Coronary artery (tissue), 2 donors: ENCODE measurements around the gene THBS1.

Source experiments
- DNase-seq: peaks from one replicate; pipeline ENCODE4 v3.0.0-alpha.2; 2017; ENCODE audit warnings: low spot score
- H3K27ac ChIP-seq, 2 donors: fragments of 200-600 bp; sonication (generic); one replicate each; pipeline ENCODE4 v1.5.1; 2016 to 2019
- H3K4me3 ChIP-seq: fragments of 200-600 bp; sonication (generic); 2 replicates; pipeline ENCODE4 v1.5.1; 2016; ENCODE audit warnings: mild to moderate bottlenecking, moderate library complexity
- TF ChIP-seq, protein P1 (sequence below): fragments of 200-600 bp; sonication (generic); IDR thresholded peaks from one replicate; pipeline ENCODE4 v1.5.1; 2019; ENCODE audit warnings: antibody characterized with exemption

THBS1 gene

DNA sequence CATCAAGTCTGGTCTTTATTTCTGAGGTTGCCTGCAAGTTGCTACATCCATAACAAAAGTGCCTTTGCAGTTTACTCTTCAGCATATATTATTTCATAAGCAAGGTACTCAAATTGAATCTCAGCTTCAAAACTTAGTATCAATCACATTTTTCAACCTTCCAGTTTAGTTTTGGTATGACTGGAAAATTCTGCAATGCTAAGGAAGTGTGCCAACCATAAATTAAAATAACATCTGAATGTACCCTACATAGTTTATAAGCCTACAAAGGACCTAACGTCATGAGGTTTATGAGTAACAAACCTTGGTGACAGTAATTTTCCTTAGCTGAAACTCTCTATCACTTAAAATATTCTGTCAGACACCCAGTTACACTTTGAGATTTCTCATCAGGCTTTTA lies 62.8 kb downstream of the THBS1 start:
- no peak for DNase-seq
- Histone ChIP-seq H3K27ac (no peak overlapping the region), H3K4me3 (no peak overlapping the region)
- TF ChIP-seq, protein P1, sequence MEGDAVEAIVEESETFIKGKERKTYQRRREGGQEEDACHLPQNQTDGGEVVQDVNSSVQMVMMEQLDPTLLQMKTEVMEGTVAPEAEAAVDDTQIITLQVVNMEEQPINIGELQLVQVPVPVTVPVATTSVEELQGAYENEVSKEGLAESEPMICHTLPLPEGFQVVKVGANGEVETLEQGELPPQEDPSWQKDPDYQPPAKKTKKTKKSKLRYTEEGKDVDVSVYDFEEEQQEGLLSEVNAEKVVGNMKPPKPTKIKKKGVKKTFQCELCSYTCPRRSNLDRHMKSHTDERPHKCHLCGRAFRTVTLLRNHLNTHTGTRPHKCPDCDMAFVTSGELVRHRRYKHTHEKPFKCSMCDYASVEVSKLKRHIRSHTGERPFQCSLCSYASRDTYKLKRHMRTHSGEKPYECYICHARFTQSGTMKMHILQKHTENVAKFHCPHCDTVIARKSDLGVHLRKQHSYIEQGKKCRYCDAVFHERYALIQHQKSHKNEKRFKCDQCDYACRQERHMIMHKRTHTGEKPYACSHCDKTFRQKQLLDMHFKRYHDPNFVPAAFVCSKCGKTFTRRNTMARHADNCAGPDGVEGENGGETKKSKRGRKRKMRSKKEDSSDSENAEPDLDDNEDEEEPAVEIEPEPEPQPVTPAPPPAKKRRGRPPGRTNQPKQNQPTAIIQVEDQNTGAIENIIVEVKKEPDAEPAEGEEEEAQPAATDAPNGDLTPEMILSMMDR = no peak

DNA sequence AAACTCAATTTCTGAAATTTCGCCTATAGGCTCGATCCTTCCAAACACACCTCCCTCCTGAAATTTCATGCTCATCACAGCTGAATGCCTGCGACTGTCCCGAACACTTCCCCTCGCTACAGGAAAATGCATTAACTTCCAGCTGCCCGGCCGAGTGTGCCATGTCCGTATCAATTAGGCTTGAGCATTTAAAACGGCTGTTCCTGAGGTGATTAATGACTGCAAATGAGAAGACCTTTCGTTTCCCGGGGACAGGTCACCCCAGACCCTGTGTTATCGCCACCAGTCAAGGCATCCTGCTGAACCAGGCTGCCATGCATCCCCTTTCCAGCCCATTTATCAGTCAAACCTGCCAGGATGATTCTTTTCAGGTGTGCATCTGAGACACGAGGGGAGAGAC lies 63.3 kb downstream of the THBS1 start:
- TF ChIP-seq, protein P1 = no peak
- Histone ChIP-seq H3K4me3 (no peak overlapping the region), H3K27ac (no peak overlapping the region)
- DNase-seq = no peak

DNA sequence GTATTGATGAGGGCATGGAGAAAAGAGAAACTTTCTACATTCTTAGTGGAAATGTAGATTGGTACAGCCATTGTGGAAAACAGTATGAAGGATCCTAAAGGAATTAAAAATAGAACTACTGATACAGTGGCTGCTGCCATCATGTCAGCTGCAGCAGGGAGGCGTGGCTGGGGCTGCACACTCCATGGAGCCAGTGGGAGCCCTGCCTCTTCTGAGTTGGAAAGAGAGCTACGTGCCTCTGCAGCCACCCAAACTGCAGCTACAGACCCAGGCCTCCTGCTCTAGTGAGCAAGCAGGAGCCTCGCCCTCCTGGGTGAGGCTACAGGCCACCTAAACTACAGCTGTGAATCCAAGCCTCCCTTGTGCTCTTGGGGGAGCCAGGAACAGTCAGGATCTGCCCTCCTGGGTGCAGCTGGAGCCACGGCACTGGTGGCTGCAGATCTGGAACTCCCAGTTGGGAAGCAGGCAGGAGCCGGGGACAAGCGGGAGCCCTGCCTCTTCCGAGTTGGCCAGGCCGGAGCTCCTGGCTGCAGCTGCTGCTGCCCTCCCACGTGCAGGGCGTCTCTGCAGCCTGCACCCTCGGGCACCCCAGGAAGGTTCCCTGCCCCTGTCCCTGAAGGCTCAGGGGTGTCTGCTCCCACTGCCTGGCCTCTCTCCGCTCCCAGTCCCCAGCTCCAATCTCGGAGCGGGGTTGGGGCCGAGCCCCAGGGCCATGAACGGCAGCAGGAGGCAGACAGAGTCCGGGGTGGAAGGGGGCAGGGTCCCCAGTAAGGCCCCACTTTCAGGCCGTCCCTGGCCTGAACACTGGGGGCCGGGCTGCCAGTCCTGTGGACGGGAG lies 64.5 kb downstream of the THBS1 start:
- H3K27ac ChIP-seq = no peak overlapping the region
- TF ChIP-seq, protein P1 = no peak
- no peak overlapping the region for H3K4me3 ChIP-seq
- no peak for DNase-seq

DNA sequence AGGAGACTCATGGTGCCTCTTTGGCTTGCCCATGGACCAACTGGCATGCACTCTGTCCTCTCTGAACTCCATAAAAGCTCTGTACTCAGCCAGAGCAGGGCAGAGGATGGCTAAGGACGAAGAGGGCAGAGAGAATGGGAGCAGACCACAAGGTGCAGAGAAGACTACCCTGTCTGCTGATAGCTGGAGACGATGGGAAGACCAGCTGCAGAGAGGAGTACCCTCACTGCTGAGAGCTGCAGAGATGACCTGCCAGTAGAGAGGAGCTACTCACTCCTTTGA lies 65.0 kb downstream of the THBS1 start:
- no peak for DNase-seq
- TF ChIP-seq, protein P1 = no peak
- no peak overlapping the region for H3K27ac ChIP-seq
- no peak overlapping the region for H3K4me3 ChIP-seq

DNA sequence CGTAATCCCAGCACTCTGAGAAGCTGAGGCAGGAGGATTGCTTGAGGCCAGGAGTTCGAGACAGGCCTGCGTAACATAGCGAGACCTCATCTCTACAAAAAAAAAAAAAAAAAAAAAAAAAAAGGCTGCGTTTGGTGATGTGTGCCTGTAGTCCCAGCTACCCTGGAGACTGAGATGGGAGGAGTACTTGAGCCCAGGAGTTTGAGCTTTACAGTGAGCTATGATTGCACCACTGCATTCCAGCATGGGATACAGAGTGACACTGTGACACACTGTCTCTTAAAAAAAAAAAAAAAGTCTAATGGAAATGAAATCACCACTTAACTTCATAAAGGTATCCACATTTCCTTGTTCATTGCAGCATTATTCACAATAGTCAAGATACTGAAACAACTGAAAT lies 65.5 kb downstream of the THBS1 start:
- DNase-seq = no peak
- H3K4me3 ChIP-seq = no peak overlapping the region
- TF ChIP-seq, protein P1 = no peak
- H3K27ac ChIP-seq = no peak overlapping the region
